ENCODE results near the gene C2orf49.
"Not testable (repeated sequence)": the region's sequence is repeated elsewhere in the genome, so short reads cannot be mapped to it uniquely, and the experiment has no call there.

The C2orf49 gene

DNA sequence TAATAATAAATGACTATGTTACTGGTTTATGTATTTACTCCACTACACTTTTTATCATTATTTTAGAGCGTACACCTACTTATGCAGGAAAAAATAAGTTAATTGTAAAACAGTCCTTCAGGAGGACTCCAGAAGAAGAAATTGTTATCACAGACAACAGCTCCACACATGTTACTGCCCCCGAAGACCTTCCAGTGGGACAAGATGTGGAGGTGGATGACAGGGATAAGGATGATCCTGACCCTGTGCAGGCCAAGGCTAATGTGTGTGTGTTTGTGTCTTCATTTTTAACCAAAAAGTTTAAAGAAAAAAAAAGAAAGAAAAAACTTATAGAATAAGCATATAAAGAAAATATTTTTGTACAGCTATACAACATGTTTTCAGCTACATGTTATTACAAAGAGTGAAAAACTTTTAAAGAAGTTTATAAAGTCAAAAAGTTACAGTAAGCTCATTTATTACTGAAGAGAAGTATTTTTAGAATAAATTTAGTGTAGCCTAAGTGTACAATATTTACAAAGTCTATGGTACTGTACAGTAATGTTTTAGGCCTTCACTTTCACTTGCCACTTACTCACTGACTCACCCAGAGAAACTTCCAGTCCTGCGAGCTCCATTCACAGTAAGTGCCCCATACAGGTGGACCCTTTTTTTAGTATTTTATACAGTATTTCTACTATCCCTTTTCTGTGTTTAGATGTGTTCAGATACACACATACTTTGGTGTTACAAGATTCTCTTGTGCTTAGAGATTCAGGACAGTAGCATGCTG, 15.3 kb upstream of the C2orf49 start:
- DNase-seq = no peak

DNA sequence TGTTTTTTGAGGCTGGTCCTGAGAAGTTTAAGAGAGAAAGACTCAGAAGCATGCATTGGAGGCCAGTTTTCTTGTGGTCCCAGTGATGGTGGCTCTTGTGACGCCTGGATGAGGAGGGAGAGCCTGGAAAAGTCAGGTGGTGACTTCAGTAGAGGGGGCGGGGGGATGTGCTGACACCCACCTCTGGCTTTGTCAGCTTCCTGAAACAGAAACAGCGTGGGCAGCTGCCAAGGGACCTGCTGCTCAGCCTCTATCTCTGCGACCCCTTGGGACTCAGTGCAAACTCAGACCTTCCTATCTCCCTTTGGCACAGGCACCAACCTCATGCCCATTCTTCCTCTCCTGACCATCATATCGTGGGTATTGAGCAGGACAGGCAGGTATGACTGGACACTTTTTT, 14.2 kb upstream of the C2orf49 start:
- no peak for DNase-seq

- no peak for DNase-seq
Measured at GRCh38 chr2:105324101-105324500, 13.2 kb upstream of the C2orf49 start.

GRCh38 chr2:105324732-105325131, 12.6 kb upstream of the C2orf49 start:
- no peak for DNase-seq

DNA sequence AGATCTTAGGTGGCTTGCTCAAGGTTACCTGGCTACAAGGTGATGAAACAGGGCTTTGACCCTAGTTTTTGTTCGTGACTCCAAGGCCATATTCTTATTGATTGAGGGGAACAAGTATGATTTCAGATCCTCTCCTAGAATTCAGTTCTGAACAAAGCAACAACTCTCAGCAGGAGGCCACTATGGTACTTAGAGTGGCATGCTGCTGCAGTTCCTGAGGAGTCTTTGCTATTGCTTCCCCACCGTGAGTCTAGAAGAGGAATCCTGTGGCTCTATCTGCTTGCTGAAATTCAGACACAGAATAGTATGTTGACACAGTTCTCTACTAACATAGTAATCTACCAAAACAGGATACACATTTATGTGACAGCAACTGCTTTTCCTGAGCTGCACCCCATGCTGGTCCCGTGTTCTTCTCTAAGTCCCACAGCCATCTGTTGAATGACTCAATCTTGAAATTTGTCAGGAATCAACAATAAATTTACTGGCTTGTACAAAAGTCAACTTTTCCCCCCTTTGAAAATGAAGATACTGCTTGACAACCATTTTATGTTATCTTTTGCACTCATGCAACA, 11.9 kb upstream of the C2orf49 start:
- peak; percentile 3 for DNase-seq

GRCh38 chr2:105327271-105327670, 10.1 kb upstream of the C2orf49 start:
- not testable (repeated sequence) for DNase-seq

GRCh38 chr2:105327690-105328089, 9.7 kb upstream of the C2orf49 start:
- DNase-seq = no peak

DNA sequence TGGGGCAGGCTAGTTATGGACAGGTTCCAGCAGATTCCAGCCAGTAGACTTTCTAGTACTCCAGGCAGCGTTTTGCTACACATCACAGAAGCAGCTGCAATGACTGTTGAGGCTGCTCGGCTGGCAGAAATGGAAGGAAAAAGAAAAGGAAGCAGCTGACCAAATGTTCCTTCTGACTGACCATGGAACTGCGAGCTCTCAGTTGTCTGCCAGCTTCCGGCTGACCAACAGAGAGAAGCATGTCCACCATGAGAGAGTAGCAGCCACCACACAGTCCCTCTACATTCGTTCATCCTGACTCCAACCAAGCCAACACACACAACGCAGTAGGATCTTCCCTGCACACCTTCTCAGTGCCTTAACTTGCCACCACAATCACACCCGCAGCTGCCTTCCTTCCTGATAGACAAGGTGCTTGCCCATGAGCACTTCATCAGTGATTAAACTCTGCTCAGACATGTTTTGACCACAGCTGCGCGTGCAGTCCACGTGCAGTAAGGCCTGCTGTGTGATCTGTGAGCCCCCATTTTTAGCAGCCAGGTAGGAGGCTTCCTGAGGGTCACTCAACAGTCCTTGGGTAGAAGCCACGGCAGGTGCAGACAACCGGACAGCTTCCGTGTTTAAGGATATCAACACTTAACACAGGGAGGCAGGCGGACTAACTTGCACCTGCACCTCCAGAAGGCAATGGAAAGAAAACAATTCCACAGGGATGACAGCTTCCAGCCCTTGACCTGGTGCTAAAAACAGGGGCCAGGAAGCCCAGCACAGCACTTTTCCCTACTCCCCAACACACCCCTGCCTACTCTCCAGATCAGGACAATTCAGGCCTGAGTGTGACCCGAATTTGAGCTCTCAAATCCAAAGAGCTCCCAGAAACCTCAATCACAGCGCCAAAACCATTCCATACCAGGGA, 8.8 kb upstream of the C2orf49 start:
- DNase-seq = peak; percentile 44

DNA sequence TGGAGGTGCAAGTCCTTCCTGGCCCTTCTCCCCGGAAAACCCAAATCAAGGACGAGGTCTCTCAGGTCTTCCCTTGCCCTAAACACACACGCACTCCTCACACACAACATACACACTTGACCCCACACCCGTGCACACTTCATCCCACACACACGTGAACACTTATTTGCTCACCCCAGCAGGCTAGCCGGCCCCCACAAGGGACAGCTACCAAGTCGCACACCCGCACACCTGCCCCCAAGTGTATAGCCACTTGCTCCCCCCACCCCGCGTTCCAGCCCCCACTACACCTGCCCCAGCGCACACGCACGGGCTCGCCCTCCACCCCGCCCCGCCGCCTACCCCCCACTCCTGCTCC, 8.2 kb upstream of the C2orf49 start:
- DNase-seq = peak; percentile 44

GRCh38 chr2:105329561-105330495, 7.5 kb upstream of the C2orf49 start, which contains the start of gene TGFBRAP1:
TSS of gene TGFBRAP1 (minus strand) at chr2:105329735. CDS start at chr2:105308301, 21,434 bp downstream.
- DNase-seq = peak; percentile 70

GRCh38 chr2:105330681-105331375, 6.5 kb upstream of the C2orf49 start:
- DNase-seq = no peak

GRCh38 chr2:105334211-105334610, 3.1 kb upstream of the C2orf49 start:
- no peak for DNase-seq

DNA sequence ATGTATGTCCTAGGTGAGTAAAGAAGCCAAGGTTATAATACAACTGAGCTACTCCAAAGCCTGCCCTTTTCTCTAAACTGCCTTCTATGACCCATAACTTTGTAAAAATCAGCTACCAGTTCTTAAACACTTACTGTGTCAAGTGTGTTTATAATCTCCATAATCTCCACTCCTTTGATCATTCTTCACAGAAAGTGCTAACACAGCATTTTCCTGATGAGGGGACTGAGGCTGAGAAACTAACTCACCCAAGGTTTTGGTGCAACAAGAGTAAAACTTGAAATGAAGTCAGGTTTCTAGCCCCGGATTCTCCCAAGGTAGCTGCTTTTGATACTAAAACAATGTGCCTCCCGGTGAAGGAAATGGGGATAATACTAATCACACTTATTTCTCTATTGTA, 1.9 kb upstream of the C2orf49 start:
- no peak for DNase-seq

DNA sequence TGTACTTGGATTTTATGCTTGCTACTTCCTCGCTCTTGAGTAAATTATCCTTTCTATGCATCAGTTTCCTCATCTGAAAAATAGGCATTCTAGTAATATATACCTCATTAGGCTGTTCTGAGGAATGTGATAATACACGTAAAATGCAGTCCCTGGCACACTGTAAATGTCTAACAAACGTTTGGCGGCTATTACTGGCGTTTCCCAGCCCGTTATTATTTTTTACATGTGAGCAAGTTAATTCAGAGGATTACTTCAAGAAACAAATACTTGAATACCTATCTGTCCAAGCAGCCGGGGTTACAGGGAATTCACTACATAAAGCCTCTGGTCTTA, 586 bp upstream of the C2orf49 start:
- DNase-seq = no peak

- no peak for DNase-seq
Measured at GRCh38 chr2:105338020-105338385, 663 bp downstream of the C2orf49 start.

GRCh38 chr2:105339414-105339813, 2.1 kb downstream of the C2orf49 start:
- no peak for DNase-seq

DNA sequence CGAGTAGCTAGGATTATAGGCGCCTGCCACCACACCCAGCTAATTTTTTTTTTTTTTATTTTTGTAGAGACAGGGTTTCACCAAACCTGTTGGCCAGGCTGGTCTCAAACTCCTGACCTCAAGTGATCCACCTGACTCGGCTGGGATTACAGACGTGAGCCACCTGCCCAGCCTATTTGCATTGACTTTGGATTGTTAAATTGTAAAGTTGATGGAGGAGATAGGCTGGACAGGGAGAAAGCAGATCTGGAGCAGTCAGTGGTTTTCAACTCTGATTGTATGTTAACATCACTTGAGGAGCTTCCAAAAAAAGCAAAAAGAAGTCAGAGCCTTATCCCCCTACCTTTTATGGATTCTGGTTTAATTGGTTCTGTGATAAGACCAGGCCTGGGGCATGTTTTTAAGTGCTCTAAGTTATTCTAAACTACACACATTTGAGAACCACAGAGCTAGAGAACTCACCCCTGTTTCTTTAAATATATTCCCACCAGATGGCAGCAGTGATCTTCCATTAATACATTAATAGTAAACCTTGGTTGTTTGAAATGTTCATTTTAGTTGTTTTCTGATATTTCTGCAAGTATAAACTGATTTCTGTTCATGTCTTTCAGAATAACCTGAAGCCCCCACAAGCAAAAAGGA, 7.5 kb downstream of the C2orf49 start:
- DNase-seq = peak; percentile 14

DNA sequence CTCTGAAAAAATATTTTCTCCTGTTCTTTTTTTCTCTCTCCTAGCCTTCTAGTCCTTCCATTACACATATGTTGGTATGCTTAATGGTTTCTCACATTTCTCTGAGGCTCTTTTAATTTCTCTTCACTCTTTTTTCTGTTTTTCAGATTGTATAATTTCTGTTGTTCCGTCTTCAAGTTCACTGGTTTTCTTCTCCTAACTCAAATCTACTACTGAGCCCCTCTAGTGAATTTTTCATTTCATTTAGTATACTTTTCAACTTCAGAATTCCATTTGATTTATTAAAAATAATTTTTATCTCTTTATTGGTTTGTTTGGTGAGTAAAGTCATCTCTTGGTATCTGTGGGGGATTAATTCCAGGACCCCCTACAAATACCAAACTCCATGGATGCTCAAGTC, 19.8 kb downstream of the C2orf49 start:
- no peak for DNase-seq

GRCh38 chr2:105358593-105358992, 21.3 kb downstream of the C2orf49 start:
- DNase-seq = no peak

GRCh38 chr2:105361102-105361889, 24.0 kb downstream of the C2orf49 start:
- no peak for DNase-seq
